GM19035 (cell line): Measurements from ENCODE around the gene SLC24A3.

ENCODE experiments used
- ATAC-seq: cut with Tn5 transposase; IDR thresholded peaks from one replicate; pipeline ENCODE4 v1.9.1; 2021; ENCODE audit not compliant: unreplicated experiment

SLC24A3 gene

GRCh38 chr20:19212469-19212815 lies at the start of gene SLC24A3:
Gene SLC24A3 (plus strand): TSS chr20:19212642.
- no peak for ATAC-seq

DNA sequence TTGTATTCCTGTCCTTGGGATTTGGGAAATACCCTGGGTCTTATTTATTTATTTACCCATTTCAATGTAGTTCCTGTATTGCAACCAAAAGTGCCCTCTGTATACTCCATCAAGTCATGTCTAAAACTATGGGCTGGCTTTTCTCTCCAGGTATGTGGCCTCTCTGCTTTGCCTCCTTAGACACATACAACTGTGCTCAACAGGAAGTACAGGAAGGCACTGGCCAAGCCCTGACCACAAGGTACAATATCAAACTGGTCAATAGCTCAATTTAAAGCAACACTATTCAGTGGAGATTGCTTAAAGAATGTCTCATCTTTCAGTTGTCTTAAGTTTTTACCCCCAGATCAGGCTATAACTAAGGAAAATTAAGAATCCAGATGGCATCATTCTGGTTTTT lies 42.3 kb upstream of the SLC24A3 start:
- ATAC-seq = no peak

DNA sequence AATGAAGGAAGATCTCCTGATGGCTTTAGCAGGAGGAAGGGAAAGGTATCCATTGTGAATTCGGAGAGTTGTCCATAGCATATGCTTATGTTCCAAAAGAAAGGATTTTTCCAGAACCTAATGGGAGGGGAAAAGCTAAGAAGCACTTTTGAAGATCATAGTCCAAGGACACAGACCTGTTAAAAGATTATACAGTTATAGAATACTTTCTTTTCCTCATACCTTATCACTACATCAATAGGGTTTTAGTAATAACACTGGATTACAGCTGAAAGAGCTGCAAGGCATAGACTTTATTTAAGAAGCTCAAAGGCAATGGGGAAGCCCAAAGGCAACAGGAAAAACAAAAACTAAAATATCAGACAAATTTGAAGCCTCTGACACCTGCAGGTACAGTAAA lies 39.8 kb upstream of the SLC24A3 start:
- ATAC-seq = no peak

DNA sequence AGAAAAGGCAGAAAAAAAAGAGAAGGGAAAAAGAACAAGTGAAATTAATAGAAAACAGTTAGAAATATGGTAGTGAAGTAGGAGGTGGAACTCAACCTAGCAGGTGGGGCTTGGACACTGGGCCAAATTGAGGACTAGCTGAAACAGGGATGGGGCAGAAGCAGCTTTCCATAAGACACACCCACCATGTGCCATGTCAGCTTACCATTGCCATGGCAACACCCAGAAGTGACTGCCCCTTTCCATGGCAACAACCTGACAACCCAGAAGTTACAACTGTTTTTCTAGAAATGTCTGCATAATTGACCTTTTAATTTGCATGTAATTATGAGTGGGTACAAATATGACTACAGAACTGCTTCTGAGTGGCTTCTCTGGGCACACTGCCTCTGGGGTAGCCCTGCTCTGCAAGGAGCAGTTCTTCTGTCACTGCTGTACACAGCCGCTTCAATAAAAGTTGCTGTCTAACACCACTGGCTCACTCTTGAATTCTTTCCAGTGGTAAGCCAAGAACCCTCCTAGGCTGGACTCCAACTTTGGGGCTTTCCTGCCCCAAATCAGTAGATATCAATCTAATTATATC lies 35.9 kb upstream of the SLC24A3 start:
- ATAC-seq = no peak

DNA sequence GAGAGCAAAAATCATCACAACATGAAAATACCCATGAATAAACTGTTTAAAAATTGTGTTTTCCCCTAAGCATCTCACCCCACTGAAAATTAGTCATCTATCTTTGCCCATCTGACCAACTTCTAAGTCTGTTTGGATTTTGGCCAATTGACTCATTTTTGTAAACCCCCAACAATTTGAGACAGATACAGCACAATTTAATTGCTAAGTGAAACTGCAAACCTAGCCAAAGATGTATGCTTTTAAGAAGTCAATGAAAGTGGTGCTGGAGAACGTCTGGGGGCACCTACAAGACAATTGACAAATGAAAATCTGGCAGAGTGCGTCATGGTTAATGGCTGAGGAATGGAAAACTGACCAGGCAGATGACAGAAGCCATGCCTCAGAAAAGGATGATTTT lies 30.9 kb upstream of the SLC24A3 start:
- no peak for ATAC-seq

- ATAC-seq = no peak
These were observed 27.4 kb upstream of the SLC24A3 start for GRCh38 chr20:19185083-19185482.

DNA sequence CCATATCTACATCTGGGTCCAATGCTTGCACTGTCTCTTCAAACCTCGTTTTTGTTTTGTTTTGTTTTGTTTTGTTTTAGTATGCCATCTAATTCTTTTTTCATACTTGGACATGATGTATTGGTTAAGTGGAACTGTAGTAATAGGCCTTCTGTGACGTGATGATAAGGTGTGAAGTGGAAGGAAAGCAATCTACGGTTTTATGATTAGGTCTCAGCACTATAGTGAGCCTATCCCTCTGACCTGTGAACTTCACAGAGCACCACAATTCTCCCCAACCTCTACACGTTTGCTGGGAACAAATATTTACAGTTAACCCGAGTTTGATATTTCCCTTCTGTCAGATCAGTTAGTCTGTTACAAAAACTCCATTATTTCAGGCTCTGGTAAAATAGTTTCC lies 19.1 kb upstream of the SLC24A3 start:
- ATAC-seq = no peak

- no peak for ATAC-seq
These were observed 6.5 kb upstream of the SLC24A3 start for GRCh38 chr20:19205981-19206396.

GRCh38 chr20:19207541-19207940 lies 4.9 kb upstream of the SLC24A3 start:
- ATAC-seq = no peak

GRCh38 chr20:19210391-19211155 lies 1.9 kb upstream of the SLC24A3 start:
- no peak for ATAC-seq

GRCh38 chr20:19211252-19211651 lies 1.2 kb upstream of the SLC24A3 start:
- no peak for ATAC-seq

DNA sequence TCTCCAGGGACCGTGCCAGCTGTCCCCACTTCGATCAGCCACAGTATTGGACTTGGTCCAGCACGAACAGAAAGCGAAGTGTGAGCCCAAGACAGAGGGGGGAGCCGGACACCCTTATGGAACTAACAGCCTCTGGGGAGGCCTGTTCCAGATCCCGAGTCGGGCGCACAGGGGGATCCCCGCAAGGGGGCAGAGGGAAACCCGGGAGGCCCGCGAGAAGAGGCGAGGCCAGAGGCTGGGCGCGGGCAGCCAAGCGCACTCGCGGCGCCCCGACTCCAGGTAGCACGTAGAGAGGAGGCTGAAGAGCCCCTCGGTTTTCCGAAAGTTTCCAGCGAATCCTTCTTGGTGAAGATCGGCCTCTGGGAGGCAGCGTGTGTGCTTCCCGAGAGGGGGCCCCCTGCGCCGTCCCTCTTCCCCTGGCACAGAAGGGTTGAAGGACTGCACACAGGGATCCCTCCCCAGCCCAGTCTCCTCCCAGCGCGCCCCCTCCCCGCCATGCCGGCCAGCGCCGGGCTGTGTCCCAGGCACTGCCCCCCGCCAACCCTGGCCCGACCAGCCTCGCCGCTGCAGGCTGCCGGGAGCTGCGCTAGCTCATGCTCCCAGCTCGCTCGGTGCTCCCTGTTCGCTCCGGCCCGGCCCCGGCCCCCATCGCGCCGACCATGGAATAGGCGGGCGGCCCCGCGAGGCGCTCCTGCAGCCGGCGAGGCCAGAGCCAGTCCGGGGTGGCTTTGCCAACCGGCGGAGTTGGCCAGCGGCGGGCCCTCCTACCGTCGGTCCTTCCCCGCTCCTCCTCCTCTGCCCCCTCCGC lies 577 bp upstream of the SLC24A3 start:
- no peak for ATAC-seq

GRCh38 chr20:19212821-19213502 lies 520 bp downstream of the SLC24A3 start:
- ATAC-seq = no peak

GRCh38 chr20:19213946-19214490 lies 1.6 kb downstream of the SLC24A3 start:
- ATAC-seq = no peak

- no peak for ATAC-seq
These were observed 6.0 kb downstream of the SLC24A3 start for GRCh38 chr20:19218411-19218810.

- ATAC-seq = no peak
These were observed 10.1 kb downstream of the SLC24A3 start for GRCh38 chr20:19222520-19223040.

DNA sequence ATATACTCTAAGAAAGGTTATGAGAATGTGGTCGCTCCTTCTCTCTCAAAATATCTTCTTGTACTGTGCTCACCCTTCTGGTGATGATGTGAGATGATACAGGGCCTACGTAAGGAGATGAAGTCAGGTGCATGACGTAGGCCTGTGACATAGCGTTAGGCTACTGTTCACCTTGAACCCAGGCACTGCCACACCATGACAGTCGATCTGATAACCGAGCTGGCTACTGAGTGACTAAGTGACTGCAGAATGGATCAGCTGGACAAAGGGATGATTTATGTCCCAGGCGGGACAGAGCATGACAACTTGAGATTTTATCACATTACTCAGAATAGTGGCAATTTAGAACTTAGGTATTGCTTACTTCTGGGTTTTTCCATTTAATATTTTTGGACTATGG lies 11.2 kb downstream of the SLC24A3 start:
- no peak for ATAC-seq

DNA sequence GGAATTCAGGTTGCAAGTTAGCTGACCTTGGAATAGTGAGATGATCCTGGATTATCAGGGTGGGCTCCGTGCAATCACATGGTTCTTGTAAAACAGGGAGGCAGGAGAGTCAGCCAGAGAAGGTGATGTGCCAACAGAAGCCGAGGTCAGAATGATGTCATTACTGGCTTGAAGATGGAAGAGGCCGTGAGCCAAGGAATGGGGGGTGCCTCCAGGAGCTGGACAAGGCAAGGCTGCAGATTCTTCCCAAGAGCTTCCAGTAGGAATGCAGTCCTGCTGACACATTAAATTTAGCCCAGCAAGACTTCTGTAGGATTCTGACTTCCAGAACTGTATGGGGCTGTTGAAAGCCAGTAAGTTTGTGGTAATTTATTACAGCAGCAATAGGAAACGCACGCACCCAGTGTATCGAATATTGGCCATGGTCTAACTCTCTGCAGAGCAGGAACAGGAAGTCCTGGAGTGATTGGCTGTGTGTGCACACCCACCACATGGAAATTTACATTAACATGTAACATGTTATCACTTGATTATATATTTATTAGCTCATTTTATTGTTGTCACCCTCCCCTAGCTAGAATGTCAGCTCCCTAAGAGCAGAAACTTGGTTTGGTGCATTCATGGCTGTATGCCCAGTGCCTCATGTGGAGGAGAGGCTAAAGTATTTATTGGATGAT lies 19.1 kb downstream of the SLC24A3 start:
- no peak for ATAC-seq

DNA sequence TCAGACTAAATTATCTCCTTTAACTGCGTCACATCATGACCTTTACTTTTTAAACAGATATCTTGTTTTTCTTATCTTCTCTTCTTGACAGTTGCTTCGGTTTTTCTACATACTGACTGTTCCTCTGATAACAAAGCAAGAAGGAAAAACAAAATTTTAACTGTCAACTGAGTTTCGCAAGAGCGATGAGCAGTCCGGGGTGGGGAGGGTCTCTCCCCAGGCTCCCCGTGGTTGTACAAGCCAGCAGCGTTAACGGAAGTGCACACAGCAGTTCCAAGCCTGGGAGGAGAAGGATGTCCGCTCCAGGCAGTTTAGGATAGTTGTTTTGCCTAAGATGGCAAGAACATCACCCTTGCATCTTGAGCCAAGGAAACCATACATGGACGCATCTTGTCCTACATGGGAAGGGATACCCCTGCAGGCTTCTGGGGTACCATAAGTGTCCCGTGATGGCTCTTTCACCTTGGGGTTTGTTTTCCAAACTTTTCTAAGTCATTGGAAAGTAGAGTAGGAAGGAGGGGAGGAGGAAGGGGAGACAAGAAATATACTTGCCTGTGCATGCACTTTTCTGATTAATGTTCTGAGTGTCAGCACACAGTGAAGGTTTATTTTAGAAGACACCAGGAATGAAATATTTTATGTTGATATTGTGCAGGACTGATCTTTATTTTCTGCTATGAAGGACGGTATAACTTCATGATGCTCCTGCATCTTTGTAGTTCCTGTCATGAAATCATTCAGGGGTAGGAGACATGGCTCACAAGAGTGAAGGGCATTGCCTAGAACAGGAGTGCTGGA lies 20.8 kb downstream of the SLC24A3 start:
- no peak for ATAC-seq
